ENCODE measurements around the gene TMEM86A.

- TF ChIP-seq SUZ12 (IDR thresholded peaks at IDR 0.05) (no peak), ELF4 (IDR thresholded peaks at IDR 0.05) (no peak), FOXK2 (IDR thresholded peaks at IDR 0.05) (no peak), HDGF (IDR thresholded peaks at IDR 0.05; ENCODE audit: borderline replicate concordance) (no peak), BHLHE40 (IDR thresholded peaks at IDR 0.05; ENCODE audit: borderline replicate concordance) (no peak), PKNOX1 (IDR thresholded peaks at IDR 0.05) (no peak)
These were observed 6.1 kb downstream of the TMEM86A start for GRCh38 chr11:18704698-18705097.

Data from HEK293T (cell line).